Epithelial cell of proximal tubule (primary cell): ENCODE data around the gene KRTAP22-1. TPM values are rescaled to one million over a fixed set of nuclear protein-coding genes. Genes with fewer than 3 reads are reported as not detected.

Experiments used
- DNase-seq: peaks from one replicate; pipeline ENCODE4 v3.0.0-alpha.2; 2011; ENCODE audit warnings: low read depth
- H3K4me3 ChIP-seq: 2 replicates; pipeline ENCODE4 v1.5.1; 2011; ENCODE audit warnings: low read depth, mild to moderate bottlenecking, low read length
- CTCF ChIP-seq: conservative IDR thresholded peaks from 2 replicates; pipeline ENCODE4 v1.5.1; 2012; ENCODE audit warnings: low read depth, mild to moderate bottlenecking, low read length
- total RNA-seq: library from RNA; depleted of rRNA; stranded (reverse); fragments of >200 nt; gene quantifications from 2 replicates; pipeline ENCODE4 v1.2.3, GENCODE V29; 2015

Gene KRTAP22-1
- total RNA-seq, 1 donor from 2014 or later = not detected

- no peak for TF ChIP-seq CTCF
- no peak overlapping the region for H3K4me3 ChIP-seq
- DNase-seq = no peak
These were observed 33.3 kb upstream of the KRTAP22-1 start for GRCh38 chr21:30567617-30568016.

- no peak for TF ChIP-seq CTCF
- H3K4me3 ChIP-seq = no peak overlapping the region
- no peak for DNase-seq
These were observed 23.1 kb upstream of the KRTAP22-1 start for GRCh38 chr21:30577766-30578165.

- no peak for DNase-seq
- TF ChIP-seq CTCF = no peak
- no peak overlapping the region for H3K4me3 ChIP-seq
These were observed 21.5 kb upstream of the KRTAP22-1 start for GRCh38 chr21:30579346-30579745.

- H3K4me3 ChIP-seq = no peak overlapping the region
- DNase-seq = no peak
- no peak for TF ChIP-seq CTCF
These were observed 20.8 kb upstream of the KRTAP22-1 start for GRCh38 chr21:30580132-30580531.

- TF ChIP-seq CTCF = no peak
- no peak for DNase-seq
- H3K4me3 ChIP-seq = no peak overlapping the region
These were observed 18.0 kb upstream of the KRTAP22-1 start for GRCh38 chr21:30582870-30583269.

- no peak for TF ChIP-seq CTCF
- H3K4me3 ChIP-seq = no peak within 1 kb of the TSS
- DNase-seq = no peak
These were observed 10.6 kb upstream of the KRTAP22-1 start, which contains the start of gene KRTAP22-2 for GRCh38 chr21:30590297-30590696. TSS of gene KRTAP22-2 (minus strand) at chr21:30590397.

- no peak within 1 kb of the TSS for H3K4me3 ChIP-seq
- TF ChIP-seq CTCF = no peak
- DNase-seq = no peak
These were observed 8.7 kb upstream of the KRTAP22-1 start, which contains the start of gene KRTAP6-3 for GRCh38 chr21:30592140-30592539. TSS of gene KRTAP6-3 (plus strand) at chr21:30592440. CDS start at chr21:30592446, 6 bp downstream.
